Activated CD8-positive, alpha-beta T cell treated with anti-CD3 and anti-CD28 coated beads for 36 hours (primary cell): Measurements from ENCODE around the gene TTC24. TPM values are rescaled to one million over a fixed set of nuclear protein-coding genes. Genes with fewer than 3 reads are reported as not detected.

Experiments
- ATAC-seq: fragments of 200-7000 bp; cut with Tn5 transposase; one replicate; pipeline ENCODE4 v1.10.0; 2021; ENCODE audit warnings: mild to moderate bottlenecking, moderate library complexity
- CTCF ChIA-PET: fragments of 350-600 bp; sonication (Branson Sonifier 250); formaldehyde crosslinking; loops from one replicate; lab custom pipeline; 2021; ENCODE audit warnings: antibody characterized with exemption; lab: Charles Lee
- POLR2A ChIA-PET: fragments of 350-600 bp; sonication (Branson Sonifier 250); formaldehyde crosslinking; loops from one replicate; lab custom pipeline; 2021; ENCODE audit warnings: antibody characterized with exemption; lab: Charles Lee
- DNase-seq: peaks from one replicate; pipeline ENCODE4 v3.0.0-alpha.2; 2020
- H3K27ac Mint-ChIP-seq: one replicate; pipeline ENCODE4 v1.8.0; 2021; ENCODE audit warnings: mild to moderate bottlenecking, mixed read lengths
- H3K27me3 Mint-ChIP-seq: one replicate; pipeline ENCODE4 v1.8.0; 2021; ENCODE audit warnings: mixed read lengths
- H3K36me3 Mint-ChIP-seq: one replicate; pipeline ENCODE4 v1.8.0; 2021; ENCODE audit warnings: low read depth, mixed read lengths
- H3K4me1 Mint-ChIP-seq: one replicate; pipeline ENCODE4 v1.8.0; 2021; ENCODE audit warnings: low read depth, mixed read lengths
- H3K4me3 Mint-ChIP-seq: one replicate; pipeline ENCODE4 v1.8.0; 2021; ENCODE audit warnings: mild to moderate bottlenecking, moderate library complexity, mixed read lengths
- H3K9me3 Mint-ChIP-seq: one replicate; pipeline ENCODE4 v1.8.0; 2021; ENCODE audit warnings: mixed read lengths
- intact Hi-C: fragments of 100-400 bp; cut with micrococcal nuclease; formaldehyde crosslinking; loops from one replicate; pipeline ENCODE4 v1.10.0; 2022
- total RNA-seq, 2 experiments: library from RNA; stranded (reverse); gene quantifications; one replicate each; pipeline ENCODE4 v1.2.3, GENCODE V29; 2021
- TF ChIP-seq, protein P1 (sequence below): fragments of 200-600 bp; IDR thresholded peaks from one replicate; pipeline ENCODE4 v1.8.0; 2022; ENCODE audit warnings: antibody characterized with exemption, mild to moderate bottlenecking

The TTC24 gene
- total RNA-seq, 2 experiments from 2014 or later = 19.8 to 20.2 TPM

DNA sequence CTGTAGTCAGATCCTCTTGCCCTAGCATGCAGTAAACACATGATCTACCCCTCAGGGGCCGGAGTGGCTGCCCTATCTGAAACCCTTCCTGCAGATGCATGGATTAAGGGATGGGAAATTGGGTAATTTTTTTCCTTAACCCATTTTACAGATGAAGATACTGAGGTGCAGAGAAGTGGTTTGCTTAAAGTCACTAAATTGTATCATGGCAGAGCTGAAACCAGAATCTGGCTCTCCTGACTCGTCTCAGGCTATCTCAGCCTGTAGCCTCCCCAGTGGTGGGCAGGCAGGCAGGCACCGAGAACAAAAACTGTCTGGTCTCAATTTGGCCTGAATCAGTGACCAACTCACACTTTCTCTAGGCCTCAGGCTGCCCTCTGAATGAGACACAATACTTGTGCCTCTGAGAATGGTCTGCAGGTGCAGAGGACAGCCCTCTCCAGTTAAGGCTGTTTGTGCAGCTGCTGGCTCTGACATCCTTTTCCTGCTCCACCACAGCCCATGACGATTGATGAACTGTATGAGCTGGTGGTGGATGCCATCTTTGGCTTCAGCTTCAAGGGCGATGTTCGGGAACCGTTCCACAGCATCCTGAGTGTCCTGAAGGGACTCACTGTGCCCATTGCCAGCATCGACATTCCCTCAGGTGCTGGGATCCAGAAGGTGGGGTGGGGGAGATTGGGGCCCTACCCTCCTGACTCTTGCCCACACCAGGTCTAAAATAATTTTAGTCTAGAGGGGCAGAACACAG, 13.6 kb downstream of the TTC24 start:
- TF ChIP-seq, protein P1, sequence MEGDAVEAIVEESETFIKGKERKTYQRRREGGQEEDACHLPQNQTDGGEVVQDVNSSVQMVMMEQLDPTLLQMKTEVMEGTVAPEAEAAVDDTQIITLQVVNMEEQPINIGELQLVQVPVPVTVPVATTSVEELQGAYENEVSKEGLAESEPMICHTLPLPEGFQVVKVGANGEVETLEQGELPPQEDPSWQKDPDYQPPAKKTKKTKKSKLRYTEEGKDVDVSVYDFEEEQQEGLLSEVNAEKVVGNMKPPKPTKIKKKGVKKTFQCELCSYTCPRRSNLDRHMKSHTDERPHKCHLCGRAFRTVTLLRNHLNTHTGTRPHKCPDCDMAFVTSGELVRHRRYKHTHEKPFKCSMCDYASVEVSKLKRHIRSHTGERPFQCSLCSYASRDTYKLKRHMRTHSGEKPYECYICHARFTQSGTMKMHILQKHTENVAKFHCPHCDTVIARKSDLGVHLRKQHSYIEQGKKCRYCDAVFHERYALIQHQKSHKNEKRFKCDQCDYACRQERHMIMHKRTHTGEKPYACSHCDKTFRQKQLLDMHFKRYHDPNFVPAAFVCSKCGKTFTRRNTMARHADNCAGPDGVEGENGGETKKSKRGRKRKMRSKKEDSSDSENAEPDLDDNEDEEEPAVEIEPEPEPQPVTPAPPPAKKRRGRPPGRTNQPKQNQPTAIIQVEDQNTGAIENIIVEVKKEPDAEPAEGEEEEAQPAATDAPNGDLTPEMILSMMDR = no peak
- ChIA-PET CTCF (interaction anchor here (1.0 to 5.8 kb wide), 10 partner anchors 12 to 133 kb away, joined by 3 to 24 read pairs (median 4); partner anchors contain the start of gene MEF2D), POLR2A (interaction anchor here (0.9 to 5.2 kb wide), 13 partner anchors 8 to 222 kb away, joined by 3 to 66 read pairs (median 4); partner anchors contain the start of genes MEF2D and TTC24)
- no peaks in the 10 kb centered on the region for H3K9me3 Mint-ChIP-seq
- H3K4me1 Mint-ChIP-seq = peaks cover 31% of the 10 kb centered on the region
- ATAC-seq = no peak
- peak overlapping the region; percentile 81 for H3K27ac Mint-ChIP-seq
- intact Hi-C loops = no loop called here
- peaks cover 36% of the 10 kb centered on the region for H3K36me3 Mint-ChIP-seq
- peak overlapping the region; percentile 77 for H3K4me3 Mint-ChIP-seq
- no peaks in the 10 kb centered on the region for H3K27me3 Mint-ChIP-seq
- peak; percentile 21 for DNase-seq

DNA sequence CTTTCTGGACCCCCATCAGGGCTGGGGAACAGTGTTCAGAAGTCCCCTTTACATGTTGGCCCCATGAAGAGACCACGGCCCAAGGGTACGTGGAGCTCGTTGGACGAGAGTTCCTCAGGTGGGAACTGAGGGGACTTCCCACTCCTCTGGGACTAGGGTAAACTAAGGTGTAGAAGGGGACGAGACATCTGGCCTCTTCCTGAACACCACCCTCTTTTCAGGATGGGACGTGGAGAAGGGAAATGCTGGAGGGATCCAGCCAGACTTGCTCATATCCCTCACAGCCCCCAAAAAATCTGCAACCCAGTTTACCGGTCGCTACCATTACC, 14.1 kb downstream of the TTC24 start:
- H3K27me3 Mint-ChIP-seq = no peaks in the 10 kb centered on the region
- ATAC-seq (no peak), DNase-seq (no peak)
- peaks cover 41% of the 10 kb centered on the region for H3K36me3 Mint-ChIP-seq
- H3K4me3 Mint-ChIP-seq = no peak overlapping the region
- POLR2A ChIA-PET = interaction anchor here (0.6 to 5.2 kb wide), 9 partner anchors 9 to 128 kb away, joined by 3 to 66 read pairs (median 4); partner anchors contain the start of gene TTC24
- no peaks in the 10 kb centered on the region for H3K9me3 Mint-ChIP-seq
- CTCF ChIA-PET = interaction anchor here (0.8 to 5.8 kb wide), 9 partner anchors 8 to 208 kb away, joined by 3 to 24 read pairs (median 5); partner anchors contain the start of genes MEF2D and TTC24
- H3K4me1 Mint-ChIP-seq = peaks cover 37% of the 10 kb centered on the region
- TF ChIP-seq, protein P1 = no peak
- peak overlapping the region; percentile 55 for H3K27ac Mint-ChIP-seq
- intact Hi-C loops = no loop called here

DNA sequence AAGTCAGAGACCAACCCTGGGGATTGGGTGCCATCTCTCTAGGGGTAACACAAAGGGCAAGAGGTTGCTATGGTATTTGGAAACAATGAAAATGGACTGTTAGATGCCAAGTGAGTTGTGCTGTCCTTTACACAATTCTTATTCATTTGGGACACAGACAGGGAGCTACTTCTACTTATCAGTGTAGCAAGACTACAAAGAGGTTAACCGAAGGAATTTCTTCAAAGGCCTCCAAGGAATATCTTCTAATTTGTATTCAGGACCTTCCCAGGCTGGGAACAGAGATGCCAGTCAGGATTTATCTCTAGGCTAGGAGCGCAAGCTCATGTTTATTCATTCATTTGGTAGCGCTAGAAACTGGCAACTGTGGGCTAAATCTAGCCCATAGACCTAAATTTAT, 14.7 kb downstream of the TTC24 start:
- ChIA-PET POLR2A (interaction anchor here (0.6 to 5.2 kb wide), 4 partner anchors 12 to 128 kb away, joined by 3 to 66 read pairs (median 4); partner anchors contain the start of gene TTC24), CTCF (interaction anchor here (0.8 to 5.8 kb wide), 7 partner anchors 9 to 209 kb away, joined by 3 to 24 read pairs (median 5); partner anchors contain the start of gene TTC24)
- intact Hi-C loops = no loop called here
- Mint-ChIP-seq H3K4me3 (no peak overlapping the region), H3K9me3 (no peaks in the 10 kb centered on the region), H3K27ac (peak overlapping the region; percentile 55), H3K36me3 (peaks cover 47% of the 10 kb centered on the region), H3K27me3 (no peaks in the 10 kb centered on the region), H3K4me1 (peaks cover 42% of the 10 kb centered on the region)
- DNase-seq (no peak), ATAC-seq (no peak)
- TF ChIP-seq, protein P1 = no peak

DNA sequence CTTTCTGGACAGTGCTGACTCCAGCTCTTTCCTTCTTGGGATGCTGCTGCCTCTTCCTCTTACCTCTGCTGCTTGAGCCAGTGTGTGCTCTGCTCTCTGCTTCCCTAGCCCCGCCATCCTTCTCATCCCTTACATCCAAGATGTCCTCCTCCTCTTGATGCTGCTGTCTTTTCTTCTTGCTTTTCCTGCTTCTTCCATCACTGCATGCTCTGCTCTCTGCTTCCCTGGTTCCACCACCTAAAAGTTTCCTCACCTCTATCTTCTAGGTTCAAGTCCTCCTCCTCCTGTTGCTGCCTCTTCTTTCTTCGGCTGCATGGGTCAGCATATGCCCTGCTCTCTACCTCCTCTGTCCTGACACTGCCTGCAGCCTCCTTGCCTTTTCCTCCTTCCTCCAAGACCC, 15.5 kb downstream of the TTC24 start:
- Mint-ChIP-seq H3K27ac (peak overlapping the region; percentile 65), H3K4me1 (peaks cover 47% of the 10 kb centered on the region), H3K4me3 (no peak overlapping the region), H3K27me3 (no peaks in the 10 kb centered on the region), H3K36me3 (peaks cover 52% of the 10 kb centered on the region), H3K9me3 (no peaks in the 10 kb centered on the region)
- intact Hi-C loops = no loop called here
- DNase-seq (no peak), ATAC-seq (no peak)
- TF ChIP-seq, protein P1 = no peak
- ChIA-PET CTCF (interaction anchor here (1.8 to 5.8 kb wide), 5 partner anchors 13 to 209 kb away, joined by 5 to 24 read pairs (median 7); no protein-coding TSS in a partner anchor), POLR2A (interaction anchor here (1.5 to 5.2 kb wide), 2 partner anchors 9 to 15 kb away, joined by 9 to 66 read pairs; partner anchors contain the start of gene TTC24)
